G401 (cell line): ENCODE data around the gene NOD1. TPM values are rescaled to one million over a fixed set of nuclear protein-coding genes. Genes with fewer than 3 reads are reported as not detected.
"Not testable (repeated sequence)": the region's sequence is repeated elsewhere in the genome, so short reads cannot be mapped to it uniquely, and the experiment has no call there.

Source experiments
- DNase-seq: peaks from one replicate; pipeline ENCODE4 v3.0.0-alpha.2; 2015; ENCODE audit warnings: low spot score
- in situ Hi-C: cut with HindIII; loops from 2 replicates; pipeline ENCODE4 v1.10.0; 2016; ENCODE audit warnings: low sequenced_read_pairs, mixed read lengths
- total RNA-seq: library from RNA; depleted of rRNA; stranded (reverse); fragments of >200 nt; shearing (Covaris generic); gene quantifications from 2 replicates; pipeline ENCODE4 v1.2.3, GENCODE V29; 2014; rRNA removed

The NOD1 gene
- total RNA-seq, 1 experiment from 2014 or later, result 3.6 TPM

DNA sequence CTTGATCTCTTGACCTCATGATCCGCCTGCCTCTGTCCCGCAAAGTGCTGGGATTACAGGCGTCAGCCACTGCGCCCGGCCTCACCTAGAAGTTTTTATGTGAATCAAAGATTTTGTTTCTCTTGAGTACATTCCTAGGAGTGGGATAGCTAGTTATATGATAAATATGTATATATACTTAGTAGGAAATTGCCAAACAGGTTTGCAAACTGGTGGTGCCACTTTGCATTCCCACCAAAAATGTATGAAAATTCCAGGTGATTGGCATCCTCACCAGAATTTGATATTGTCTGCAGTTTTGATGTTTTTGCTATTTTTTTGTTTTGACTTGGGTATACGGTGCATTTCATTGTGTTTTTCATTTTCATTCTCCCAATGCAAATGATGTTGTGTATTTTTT, 86.8 kb downstream of the NOD1 start:
- no peak for DNase-seq
- in situ Hi-C loops, result no loop called here

DNA sequence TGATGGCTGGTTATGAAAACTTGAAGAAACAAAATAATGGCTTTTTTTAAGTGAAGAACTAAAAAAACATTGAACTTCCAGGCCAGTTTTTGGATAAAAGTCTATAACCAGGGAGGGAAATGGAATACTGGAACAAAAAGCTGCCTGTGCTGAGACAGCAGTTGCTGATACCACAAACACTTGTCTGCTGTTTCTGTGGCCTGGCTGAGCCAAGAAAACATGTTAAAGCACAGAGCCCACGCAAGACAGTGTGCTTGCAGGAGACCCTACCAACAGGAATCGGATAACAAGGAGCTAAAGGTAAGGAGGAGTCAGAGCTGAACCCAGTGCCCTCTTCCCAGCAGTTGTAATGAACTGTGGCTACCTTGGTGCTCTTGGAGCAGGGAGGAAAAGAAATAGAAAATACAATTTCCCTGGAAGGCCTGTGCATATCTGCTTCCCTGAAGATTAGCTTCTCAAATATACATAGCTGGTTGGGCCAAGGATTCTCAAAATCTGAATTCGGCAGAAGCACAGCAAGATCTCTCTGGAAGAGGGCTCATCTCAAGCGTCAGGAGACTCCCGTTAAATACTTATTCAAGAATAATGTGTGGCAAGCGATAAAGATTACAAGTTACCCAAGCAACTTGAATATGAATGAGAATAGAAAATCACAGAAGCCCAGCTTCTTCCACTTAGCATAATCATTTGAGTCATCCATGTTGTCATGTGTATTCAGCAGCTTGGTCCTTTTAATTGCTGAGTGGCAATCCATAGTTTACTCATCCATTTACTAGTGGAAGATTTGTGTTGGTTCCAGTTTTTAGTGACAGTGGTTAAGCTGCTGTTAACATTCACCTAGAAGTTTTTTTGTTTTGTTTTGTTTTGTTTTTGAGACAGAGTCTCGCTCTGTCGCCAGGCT, 87.6 kb downstream of the NOD1 start:
- no peak for DNase-seq
- in situ Hi-C loops, result no loop called here

DNA sequence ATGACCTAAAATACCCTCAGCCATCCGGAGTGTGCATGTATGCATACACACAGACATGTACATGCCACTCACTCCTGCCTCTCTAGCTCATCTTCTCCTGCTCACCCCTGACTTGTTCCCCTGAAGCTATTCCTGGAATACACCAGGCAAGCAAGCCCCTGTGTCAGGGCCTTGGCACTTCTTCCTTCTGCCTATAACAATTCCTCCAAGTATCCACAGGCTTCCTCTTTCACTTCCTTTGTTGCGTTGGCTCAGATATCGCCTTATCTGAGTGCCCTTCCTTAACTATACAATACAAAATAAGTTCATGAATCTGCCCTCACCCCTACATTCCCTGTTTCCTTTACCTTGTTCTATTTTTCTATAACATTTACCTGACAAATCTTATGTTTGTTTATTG, 88.8 kb downstream of the NOD1 start:
- in situ Hi-C loops, result no loop called here
- DNase-seq, result no peak

DNA sequence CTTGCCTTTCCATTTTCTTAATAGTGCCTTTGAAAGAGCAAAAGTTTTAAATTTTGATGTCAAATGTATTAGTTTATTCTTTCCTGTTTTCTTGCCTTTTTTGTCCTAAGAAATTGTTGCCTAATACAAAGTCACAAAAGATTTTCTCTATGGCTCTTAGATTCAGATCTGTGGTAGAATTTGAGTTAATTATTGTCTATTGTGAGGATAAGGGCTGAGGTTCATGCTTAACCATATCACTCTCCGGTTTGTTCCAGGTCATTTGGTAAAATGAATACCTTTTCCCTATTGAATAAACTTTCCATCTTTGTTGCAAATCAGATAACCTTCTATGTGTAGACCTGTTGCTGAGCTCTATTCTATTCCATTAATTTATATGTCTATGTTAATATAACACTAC, 96.0 kb downstream of the NOD1 start:
- DNase-seq, result no peak
- in situ Hi-C loops, result no loop called here

DNA sequence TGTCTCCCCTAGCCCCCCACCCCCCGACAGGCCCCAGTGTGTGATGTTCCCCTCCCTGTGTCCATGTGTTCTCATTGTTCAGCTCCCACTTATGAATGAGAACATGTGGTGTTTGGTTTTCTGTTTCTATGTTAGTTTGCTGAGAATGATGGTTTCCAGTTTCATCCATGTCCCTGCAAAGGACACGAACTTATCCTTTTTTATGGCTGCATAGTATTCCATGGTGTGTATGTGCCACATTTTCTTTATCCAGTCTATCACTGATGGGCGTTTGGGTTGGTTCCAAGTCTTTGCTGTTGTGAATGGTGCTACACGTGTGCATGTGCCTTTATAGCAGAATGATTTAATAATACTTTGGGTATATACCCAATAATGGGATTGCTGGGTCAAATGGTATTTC, 97.8 kb downstream of the NOD1 start:
- in situ Hi-C loops, DNase-seq: not testable (repeated sequence)

DNA sequence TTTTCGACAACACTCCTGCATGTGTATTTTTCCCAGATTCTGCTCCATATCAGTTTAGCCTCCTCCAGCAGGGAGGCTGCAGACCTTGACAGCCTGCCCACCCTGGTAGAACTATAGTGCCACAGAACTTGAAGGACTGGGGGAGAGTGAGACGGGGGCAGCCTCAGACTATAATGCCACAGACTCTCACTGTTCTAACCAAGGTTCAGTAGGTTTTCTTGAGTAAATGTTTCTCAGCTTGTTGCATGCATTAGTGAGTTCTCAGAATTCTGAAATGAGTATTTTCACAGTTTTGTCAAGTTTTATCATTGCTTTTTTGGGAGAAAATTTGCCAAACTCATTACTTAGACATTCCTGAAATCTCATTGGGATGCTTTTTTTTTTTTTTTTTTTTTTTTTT, 98.3 kb downstream of the NOD1 start:
- in situ Hi-C loops, result no loop called here
- DNase-seq, result no peak

DNA sequence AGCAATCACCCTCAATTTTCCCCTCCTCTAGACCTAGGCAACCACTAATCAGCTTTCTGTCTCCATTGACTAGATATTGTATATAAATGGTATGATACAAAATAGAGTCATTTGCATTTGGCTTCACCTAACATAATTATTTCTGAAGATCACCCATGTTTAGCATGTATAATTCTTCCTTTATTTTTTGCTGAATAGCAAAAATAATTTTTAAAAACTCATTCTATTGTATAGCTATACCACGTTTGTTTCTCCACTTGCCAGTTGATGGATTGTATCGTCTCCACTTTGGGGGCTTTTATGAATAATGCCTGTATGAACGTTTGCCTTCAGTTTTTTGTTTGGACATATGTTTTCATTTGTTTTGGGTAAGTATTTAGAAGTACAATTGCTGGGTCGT, 98.8 kb downstream of the NOD1 start:
- in situ Hi-C loops, result no loop called here
- no peak for DNase-seq

DNA sequence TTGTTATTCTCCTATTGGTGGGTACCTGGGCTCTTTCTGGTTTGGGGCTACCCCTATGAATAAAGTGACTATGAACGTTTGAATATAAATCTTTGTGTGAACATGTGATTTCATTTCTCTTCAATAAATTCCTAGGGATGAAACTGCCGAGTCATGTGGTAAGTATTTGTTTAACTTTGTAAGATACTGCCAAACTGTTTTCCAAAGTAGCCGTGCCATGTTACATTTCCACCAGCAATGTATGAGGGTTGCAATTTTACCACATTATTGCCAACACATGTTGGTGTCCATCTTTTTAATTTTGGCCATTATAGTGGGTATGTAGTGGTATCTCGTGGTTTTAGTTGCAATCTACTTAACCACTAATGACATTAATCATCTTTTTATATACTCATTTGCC, 99.5 kb downstream of the NOD1 start:
- in situ Hi-C loops, result no loop called here
- DNase-seq, result no peak

DNA sequence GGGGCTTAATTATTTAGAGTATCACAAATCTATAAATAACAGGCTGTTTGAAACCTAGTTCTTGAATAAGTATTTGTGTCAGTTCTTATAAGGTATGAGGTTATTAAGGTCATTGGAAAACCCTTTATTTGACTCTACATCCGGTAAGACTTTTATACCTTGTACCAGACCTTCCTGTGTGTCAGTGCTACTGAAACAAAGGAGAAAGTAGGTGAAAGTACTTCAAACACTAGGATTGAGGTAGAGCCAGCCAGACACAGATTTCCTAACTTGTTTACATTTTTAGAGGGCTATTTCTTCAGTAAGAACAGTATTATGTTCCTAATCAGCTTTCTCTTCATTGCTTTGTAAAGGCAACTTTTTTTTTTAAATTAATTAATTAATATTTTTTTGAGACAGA, 100.3 kb downstream of the NOD1 start:
- in situ Hi-C loops, result no loop called here

More for the DNA sequence above, 100.3 kb downstream of the NOD1 start:
- DNase-seq, result no peak

Other genes starting within 250 kb of the NOD1 start
- 3.4 and 5.2 TPM in 2 replicates for gene ZNRF2, start 194.2 kb downstream of the NOD1 start, total RNA-seq
- 59.2 and 89.5 TPM in 2 replicates for gene GGCT, start 26.0 kb upstream of the NOD1 start, total RNA-seq
- 171 and 234 TPM in 2 replicates for gene GARS1, start 116.1 kb upstream of the NOD1 start, total RNA-seq
- not detected in 2 replicates for gene CRHR2, start 203.7 kb upstream of the NOD1 start, total RNA-seq